Osteoblast (primary cell): ENCODE measurements around the gene SLC46A2. TPM values are rescaled to one million over a fixed set of nuclear protein-coding genes. Genes with fewer than 3 reads are reported as not detected.

Experiments used
- DNase-seq: peaks from one replicate; pipeline ENCODE4 v3.0.0; 2011; ENCODE audit warnings: low spot score, mixed read lengths; ENCODE audit not compliant: insufficient read length; ENCODE audit errors: missing footprints
- H2AFZ ChIP-seq: 2 replicates; pipeline ENCODE4 v1.6.0; 2011; ENCODE audit warnings: mild to moderate bottlenecking, low read length
- H3K27ac ChIP-seq: 2 replicates; pipeline ENCODE4 v1.5.1; 2011; ENCODE audit warnings: mild to moderate bottlenecking, low read depth, low read length, moderate library complexity
- H3K27me3 ChIP-seq: 2 replicates; pipeline ENCODE4 v1.6.0; 2012; ENCODE audit warnings: mild to moderate bottlenecking, control low read depth, inconsistent platforms, low read length, moderate library complexity; ENCODE audit not compliant: insufficient read depth
- H3K36me3 ChIP-seq: 2 replicates; pipeline ENCODE4 v1.5.1; 2011; ENCODE audit warnings: mild to moderate bottlenecking, low read length, control low read depth, moderate library complexity; ENCODE audit not compliant: insufficient read depth
- H3K4me1 ChIP-seq: 2 replicates; pipeline ENCODE4 v1.5.1; 2011; ENCODE audit warnings: mild to moderate bottlenecking, low read length, control low read depth, moderate library complexity; ENCODE audit not compliant: insufficient read depth
- H3K4me2 ChIP-seq: 2 replicates; pipeline ENCODE4 v1.6.0; 2011; ENCODE audit warnings: mild to moderate bottlenecking, low read length; ENCODE audit not compliant: insufficient read depth
- H3K4me3 ChIP-seq: fragments of 200-600 bp; sonication (generic); 3 replicates; pipeline ENCODE4 v1.5.1; 2012; ENCODE audit warnings: mild to moderate bottlenecking, low read length, inconsistent platforms; ENCODE audit not compliant: insufficient read depth
- H3K79me2 ChIP-seq: 2 replicates; pipeline ENCODE4 v1.6.0; 2012; ENCODE audit warnings: mild to moderate bottlenecking, low read length, control low read depth, inconsistent platforms; ENCODE audit not compliant: insufficient read depth
- H3K9me3 ChIP-seq: 2 replicates; pipeline ENCODE4 v1.5.1; 2011; ENCODE audit warnings: low read depth, low read length, control low read depth
- H4K20me1 ChIP-seq: 2 replicates; pipeline ENCODE4 v1.6.0; 2012; ENCODE audit warnings: mild to moderate bottlenecking, low read length, control low read depth; ENCODE audit not compliant: insufficient read depth
- total RNA-seq: library from RNA; depleted of rRNA; stranded (reverse); fragments of >200 nt; gene quantifications from 2 replicates; pipeline ENCODE4 v1.2.3, GENCODE V29; 2012
- TF ChIP-seq, protein P1 (sequence below): IDR thresholded peaks from 2 replicates; pipeline ENCODE4 v1.5.1; 2011; ENCODE audit warnings: mild to moderate bottlenecking, low read depth, low read length, moderate library complexity; ENCODE audit errors: extremely low read depth

Gene SLC46A2
- total RNA-seq, 1 donor: under 0.01 TPM

DNA sequence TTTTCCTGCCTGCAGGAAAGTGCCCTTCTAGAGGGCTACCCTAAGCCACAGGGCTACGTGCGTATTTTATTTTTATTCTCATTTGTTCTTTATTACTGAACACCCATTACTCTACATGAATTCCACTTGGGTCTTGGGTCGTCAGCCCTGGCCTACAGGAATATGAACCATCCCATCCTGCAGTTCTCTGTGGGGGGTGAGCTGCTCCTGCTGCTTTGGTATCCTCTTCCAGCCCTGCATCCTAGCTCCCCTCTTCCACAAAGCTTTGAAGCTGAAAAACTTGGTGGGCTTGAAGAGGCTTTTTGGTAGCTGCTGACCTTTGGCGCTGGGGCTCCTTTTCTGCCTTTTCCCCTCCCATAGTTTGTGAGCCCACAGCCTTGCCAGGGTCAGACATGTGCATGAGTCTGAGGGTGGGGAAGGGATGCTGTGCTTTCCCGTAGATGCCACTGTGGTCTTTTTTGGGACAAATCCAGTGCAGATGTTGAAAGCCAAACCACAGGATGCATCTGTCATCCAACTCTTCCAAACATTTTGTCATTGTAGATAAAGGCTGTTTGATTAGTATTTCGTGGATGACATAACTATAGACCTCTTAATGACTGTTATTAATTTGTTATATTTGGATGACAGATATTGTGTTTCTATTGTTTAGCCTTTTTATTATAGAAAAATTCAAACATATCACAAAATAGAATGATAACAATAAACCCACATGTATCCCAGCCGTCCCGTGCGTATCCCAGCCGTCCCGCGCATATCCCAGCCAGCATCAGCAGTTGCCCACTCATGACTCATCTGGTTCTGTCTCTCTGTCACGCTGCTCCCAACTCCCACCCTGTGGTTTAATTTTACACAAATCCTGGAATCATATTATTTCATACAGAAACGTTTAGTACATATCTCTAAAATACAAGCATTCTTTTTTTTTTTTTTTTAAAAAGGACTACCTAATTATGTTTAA is 43.9 kb downstream of the SLC46A2 start:
- peak overlapping the region; percentile 41 for H3K4me2 ChIP-seq
- H3K27me3 ChIP-seq: no peaks in the 10 kb centered on the region
- no peaks in the 10 kb centered on the region for H3K79me2 ChIP-seq
- H3K27ac ChIP-seq: peak overlapping the region; percentile 59
- H2AFZ ChIP-seq: no peak overlapping the region
- H3K9me3 ChIP-seq: no peaks in the 10 kb centered on the region
- TF ChIP-seq, protein P1, sequence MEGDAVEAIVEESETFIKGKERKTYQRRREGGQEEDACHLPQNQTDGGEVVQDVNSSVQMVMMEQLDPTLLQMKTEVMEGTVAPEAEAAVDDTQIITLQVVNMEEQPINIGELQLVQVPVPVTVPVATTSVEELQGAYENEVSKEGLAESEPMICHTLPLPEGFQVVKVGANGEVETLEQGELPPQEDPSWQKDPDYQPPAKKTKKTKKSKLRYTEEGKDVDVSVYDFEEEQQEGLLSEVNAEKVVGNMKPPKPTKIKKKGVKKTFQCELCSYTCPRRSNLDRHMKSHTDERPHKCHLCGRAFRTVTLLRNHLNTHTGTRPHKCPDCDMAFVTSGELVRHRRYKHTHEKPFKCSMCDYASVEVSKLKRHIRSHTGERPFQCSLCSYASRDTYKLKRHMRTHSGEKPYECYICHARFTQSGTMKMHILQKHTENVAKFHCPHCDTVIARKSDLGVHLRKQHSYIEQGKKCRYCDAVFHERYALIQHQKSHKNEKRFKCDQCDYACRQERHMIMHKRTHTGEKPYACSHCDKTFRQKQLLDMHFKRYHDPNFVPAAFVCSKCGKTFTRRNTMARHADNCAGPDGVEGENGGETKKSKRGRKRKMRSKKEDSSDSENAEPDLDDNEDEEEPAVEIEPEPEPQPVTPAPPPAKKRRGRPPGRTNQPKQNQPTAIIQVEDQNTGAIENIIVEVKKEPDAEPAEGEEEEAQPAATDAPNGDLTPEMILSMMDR: no peak
- peaks cover 5% of the 10 kb centered on the region for H4K20me1 ChIP-seq
- peaks cover 28% of the 10 kb centered on the region for H3K4me1 ChIP-seq
- peaks cover 7% of the 10 kb centered on the region for H3K36me3 ChIP-seq
- no peak for DNase-seq
- no peak overlapping the region for H3K4me3 ChIP-seq

DNA sequence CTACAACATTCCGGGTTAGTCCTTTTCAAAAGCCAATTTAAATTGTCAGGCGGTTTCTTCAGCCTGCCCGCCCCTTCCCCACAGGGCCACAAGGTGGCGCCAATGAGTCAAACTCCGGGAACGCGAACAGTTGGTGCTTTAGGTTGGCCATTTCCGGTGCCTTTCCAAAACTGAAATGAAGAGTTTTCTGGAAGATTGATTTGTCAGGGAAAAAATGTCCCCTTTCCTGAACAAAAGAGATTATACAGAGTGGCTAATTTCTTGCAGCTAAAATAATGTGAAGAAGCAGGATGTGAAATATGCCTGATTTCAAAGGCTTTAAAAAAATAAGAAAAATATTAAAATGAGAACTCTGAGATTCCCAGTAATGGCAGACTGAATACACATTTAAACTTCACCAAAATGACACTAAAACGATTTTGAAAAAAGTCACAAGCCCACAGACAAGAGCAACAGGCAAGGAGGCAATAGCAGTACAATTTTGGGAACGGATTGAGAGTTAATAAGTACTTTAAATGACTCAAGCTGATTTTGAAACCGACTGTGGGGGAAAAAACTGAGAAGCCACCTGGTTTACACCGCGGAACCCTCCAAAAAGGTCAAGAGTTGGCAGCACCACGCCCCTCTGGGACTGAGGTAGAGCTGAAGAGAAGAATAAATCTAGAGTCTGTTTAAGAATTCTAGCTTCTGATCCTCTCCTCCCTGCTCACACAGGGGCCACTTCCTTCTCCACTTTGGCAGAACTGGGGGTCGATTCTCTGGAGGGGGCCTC is 45.7 kb downstream of the SLC46A2 start:
- Histone ChIP-seq H3K79me2 (no peaks in the 10 kb centered on the region), H3K36me3 (no peaks in the 10 kb centered on the region), H3K27ac (peak overlapping the region; percentile 13), H3K4me1 (peaks cover 28% of the 10 kb centered on the region), H3K4me2 (no peak overlapping the region), H3K4me3 (no peak overlapping the region), H3K27me3 (no peaks in the 10 kb centered on the region), H4K20me1 (peaks cover 5% of the 10 kb centered on the region), H2AFZ (no peak overlapping the region), H3K9me3 (no peaks in the 10 kb centered on the region)
- DNase-seq: peak; percentile 93
- TF ChIP-seq, protein P1: peak; percentile 100

DNA sequence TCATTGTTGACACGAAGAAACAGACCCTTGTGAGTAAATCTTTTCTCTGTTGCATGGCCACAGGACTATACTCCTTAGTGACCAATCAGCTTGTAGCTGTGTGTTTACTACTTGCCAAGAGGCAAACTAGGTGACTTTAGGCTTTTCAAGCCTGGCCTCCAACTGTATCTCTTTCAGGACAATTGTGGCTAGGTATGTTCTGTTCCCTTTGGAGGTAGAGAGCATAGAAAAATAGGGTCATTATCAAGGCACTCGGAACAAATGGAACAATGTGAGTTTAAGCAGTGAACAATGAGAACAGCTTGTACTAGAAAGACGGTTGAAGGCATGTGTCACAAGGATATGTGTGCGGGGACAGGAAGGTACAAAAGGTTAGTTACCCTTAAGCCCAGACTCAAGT is 48.1 kb downstream of the SLC46A2 start:
- no peak overlapping the region for H3K4me2 ChIP-seq
- no peaks in the 10 kb centered on the region for H3K9me3 ChIP-seq
- peaks cover 10% of the 10 kb centered on the region for H3K36me3 ChIP-seq
- H3K4me3 ChIP-seq: no peak overlapping the region
- no peaks in the 10 kb centered on the region for H3K27me3 ChIP-seq
- peaks cover 24% of the 10 kb centered on the region for H3K4me1 ChIP-seq
- peaks cover 5% of the 10 kb centered on the region for H4K20me1 ChIP-seq
- DNase-seq: no peak
- H2AFZ ChIP-seq: no peak overlapping the region
- TF ChIP-seq, protein P1: no peak
- H3K79me2 ChIP-seq: no peaks in the 10 kb centered on the region
- H3K27ac ChIP-seq: no peak overlapping the region

DNA sequence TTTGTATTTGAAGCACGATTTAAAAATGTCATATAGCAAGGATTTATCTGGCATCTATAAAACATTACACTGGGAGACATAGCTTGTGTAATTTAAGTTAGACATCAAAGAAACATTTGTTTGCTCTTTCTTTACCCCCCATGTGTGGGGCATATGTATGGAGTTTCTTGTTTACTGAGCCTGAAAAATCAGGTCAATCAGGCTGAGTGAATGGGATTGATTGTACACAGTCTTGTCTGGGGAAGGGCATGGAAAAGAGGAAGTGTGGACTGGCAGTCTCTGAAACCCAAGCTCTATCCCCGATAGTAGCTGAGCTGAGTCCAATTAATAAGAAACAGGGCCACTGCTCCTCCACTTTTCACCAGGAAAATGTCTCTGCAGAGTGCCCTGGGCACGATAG is 49.4 kb downstream of the SLC46A2 start:
- Histone ChIP-seq H3K27me3 (no peaks in the 10 kb centered on the region), H3K4me1 (peaks cover 11% of the 10 kb centered on the region), H3K4me2 (no peak overlapping the region), H3K79me2 (no peaks in the 10 kb centered on the region), H3K27ac (no peak overlapping the region), H2AFZ (no peak overlapping the region), H3K36me3 (peaks cover 13% of the 10 kb centered on the region), H4K20me1 (peaks cover 5% of the 10 kb centered on the region), H3K4me3 (no peak overlapping the region), H3K9me3 (no peaks in the 10 kb centered on the region)
- DNase-seq: no peak
- TF ChIP-seq, protein P1: no peak
